DND-41 (cell line): ENCODE measurements around the gene PPEF1.
A peak's percentile ranks its signal among the peaks of the same experiment; 100 is the strongest.

ENCODE experiments used
- ATAC-seq: fragments of 200-7000 bp; cut with Tn5 transposase; 3 replicates; pipeline ENCODE4 v1.9.1; 2021; ENCODE audit warnings: low read depth; ENCODE audit not compliant: insufficient read depth
- DNase-seq: peaks from one replicate; pipeline ENCODE4 v3.0.0-alpha.2; 2020
- H2AFZ ChIP-seq: 2 replicates; pipeline ENCODE4 v1.6.0; 2012; ENCODE audit warnings: low read depth, low read length
- H3K27ac ChIP-seq: 2 replicates; pipeline ENCODE4 v1.5.1; 2012; ENCODE audit warnings: low read length, inconsistent platforms
- H3K27me3 ChIP-seq: fragments of 200-600 bp; sonication (generic); 2 replicates; pipeline ENCODE4 v1.6.0; 2012; ENCODE audit warnings: low read length, mild to moderate bottlenecking, inconsistent platforms; ENCODE audit not compliant: insufficient read depth, poor library complexity
- H3K36me3 ChIP-seq: 2 replicates; pipeline ENCODE4 v1.5.1; 2012; ENCODE audit warnings: low read length, inconsistent platforms; ENCODE audit not compliant: insufficient read depth
- H3K4me1 ChIP-seq: 2 replicates; pipeline ENCODE4 v1.5.1; 2012; ENCODE audit warnings: mild to moderate bottlenecking, low read length; ENCODE audit not compliant: insufficient read depth
- H3K4me2 ChIP-seq: 2 replicates; pipeline ENCODE4 v1.6.0; 2012; ENCODE audit warnings: mild to moderate bottlenecking, moderate library complexity, low read length, inconsistent platforms; ENCODE audit not compliant: insufficient read depth
- H3K4me3 ChIP-seq, 2 experiments: fragments of 200-600 bp in 1 of 2; shearing (Covaris generic) in 1 of 2; 2 replicates each; pipeline ENCODE4 v1.5.1; 2012 to 2016; ENCODE audit warnings: inconsistent platforms in 2 of 2, low read length in 2 of 2, mild to moderate bottlenecking in 2 of 2, low read depth in 1 of 2, moderate library complexity in 1 of 2
- H3K79me2 ChIP-seq: 2 replicates; pipeline ENCODE4 v1.6.0; 2012; ENCODE audit warnings: low read length, inconsistent platforms; ENCODE audit not compliant: insufficient read depth
- H3K9ac ChIP-seq: 2 replicates; pipeline ENCODE4 v1.6.0; 2012; ENCODE audit warnings: low read depth, mild to moderate bottlenecking, inconsistent platforms, low read length, moderate library complexity
- H3K9me3 ChIP-seq: 2 replicates; pipeline ENCODE4 v1.5.1; 2012; ENCODE audit warnings: low read length, moderate library complexity, mild to moderate bottlenecking, inconsistent platforms; ENCODE audit not compliant: insufficient read depth, severe bottlenecking
- H4K20me1 ChIP-seq: 2 replicates; pipeline ENCODE4 v1.6.0; 2012; ENCODE audit warnings: low read length; ENCODE audit not compliant: insufficient read depth
- EZH2 ChIP-seq: IDR thresholded peaks from 3 replicates; pipeline ENCODE4 v1.6.1; 2012; ENCODE audit warnings: borderline replicate concordance, low read depth, mild to moderate bottlenecking, moderate library complexity, low read length, inconsistent platforms; ENCODE audit not compliant: severe bottlenecking
- TF ChIP-seq, protein P1 (sequence below): IDR thresholded peaks from 2 replicates; pipeline ENCODE4 v1.5.1; 2012; ENCODE audit warnings: borderline replicate concordance, low read length, moderate library complexity, mild to moderate bottlenecking; ENCODE audit not compliant: poor library complexity, severe bottlenecking; ENCODE audit errors: extremely low read depth

PPEF1 gene

DNA sequence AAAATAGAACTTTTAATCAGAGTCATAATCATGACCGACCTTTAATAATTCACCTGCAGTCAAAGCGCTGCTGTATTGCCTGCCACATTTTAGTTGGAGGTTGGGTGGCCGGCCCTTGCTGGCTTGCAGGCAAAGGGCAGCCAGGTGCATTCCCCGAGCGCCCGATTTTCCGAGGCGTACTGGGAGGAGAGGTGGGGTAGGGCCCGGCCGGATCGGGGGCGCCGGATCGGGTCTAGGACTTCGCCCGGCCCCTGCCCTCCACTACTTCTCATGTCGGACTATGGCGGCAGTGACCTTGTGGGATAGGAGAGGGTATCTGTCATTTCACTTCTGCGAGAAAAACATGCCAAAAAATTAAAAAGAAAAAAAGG is 33.0 kb upstream of the PPEF1 start:
- Histone ChIP-seq H4K20me1 (no peaks in the 10 kb centered on the region), H3K4me2 (peak overlapping the region; percentile 72), H3K4me3 (peak overlapping the region; percentile 50 to 70; a peak in 3 of 4 replicates), H3K9me3 (no peaks in the 10 kb centered on the region), H2AFZ (peak overlapping the region; percentile 72), H3K27ac (peak overlapping the region; percentile 56), H3K9ac (peak overlapping the region; percentile 68), H3K79me2 (no peaks in the 10 kb centered on the region), H3K27me3 (no peaks in the 10 kb centered on the region), H3K4me1 (peaks cover 13% of the 10 kb centered on the region), H3K36me3 (no peaks in the 10 kb centered on the region)
- peak; percentile 44 for ATAC-seq
- DNase-seq: peak; percentile 26
- TF ChIP-seq EZH2: no peak
- TF ChIP-seq, protein P1, sequence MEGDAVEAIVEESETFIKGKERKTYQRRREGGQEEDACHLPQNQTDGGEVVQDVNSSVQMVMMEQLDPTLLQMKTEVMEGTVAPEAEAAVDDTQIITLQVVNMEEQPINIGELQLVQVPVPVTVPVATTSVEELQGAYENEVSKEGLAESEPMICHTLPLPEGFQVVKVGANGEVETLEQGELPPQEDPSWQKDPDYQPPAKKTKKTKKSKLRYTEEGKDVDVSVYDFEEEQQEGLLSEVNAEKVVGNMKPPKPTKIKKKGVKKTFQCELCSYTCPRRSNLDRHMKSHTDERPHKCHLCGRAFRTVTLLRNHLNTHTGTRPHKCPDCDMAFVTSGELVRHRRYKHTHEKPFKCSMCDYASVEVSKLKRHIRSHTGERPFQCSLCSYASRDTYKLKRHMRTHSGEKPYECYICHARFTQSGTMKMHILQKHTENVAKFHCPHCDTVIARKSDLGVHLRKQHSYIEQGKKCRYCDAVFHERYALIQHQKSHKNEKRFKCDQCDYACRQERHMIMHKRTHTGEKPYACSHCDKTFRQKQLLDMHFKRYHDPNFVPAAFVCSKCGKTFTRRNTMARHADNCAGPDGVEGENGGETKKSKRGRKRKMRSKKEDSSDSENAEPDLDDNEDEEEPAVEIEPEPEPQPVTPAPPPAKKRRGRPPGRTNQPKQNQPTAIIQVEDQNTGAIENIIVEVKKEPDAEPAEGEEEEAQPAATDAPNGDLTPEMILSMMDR: no peak

GRCh38 chrX:18674788-18675735 is 32.4 kb upstream of the PPEF1 start:
- no peak for TF ChIP-seq EZH2
- TF ChIP-seq, protein P1: no peak
- H3K79me2 ChIP-seq: no peaks in the 10 kb centered on the region
- peaks cover 13% of the 10 kb centered on the region for H3K4me1 ChIP-seq
- ATAC-seq (peak; percentile 79), DNase-seq (peak; percentile 75)
- H3K4me2 ChIP-seq: peak overlapping the region; percentile 72
- H3K27ac ChIP-seq: peak overlapping the region; percentile 67
- peak overlapping the region; percentile 68 for H3K9ac ChIP-seq
- H2AFZ ChIP-seq: peak overlapping the region; percentile 81
- H3K9me3 ChIP-seq: no peaks in the 10 kb centered on the region
- H4K20me1 ChIP-seq: no peaks in the 10 kb centered on the region
- peak overlapping the region; percentile 50 to 70; a peak in 3 of 4 replicates for H3K4me3 ChIP-seq
- H3K27me3 ChIP-seq: no peaks in the 10 kb centered on the region
- no peaks in the 10 kb centered on the region for H3K36me3 ChIP-seq

GRCh38 chrX:18676050-18676449 is 31.4 kb upstream of the PPEF1 start:
- TF ChIP-seq EZH2: no peak
- TF ChIP-seq, protein P1: no peak
- Histone ChIP-seq H3K9ac (no peak overlapping the region), H3K36me3 (no peaks in the 10 kb centered on the region), H4K20me1 (no peaks in the 10 kb centered on the region), H3K27ac (no peak overlapping the region), H2AFZ (no peak overlapping the region), H3K79me2 (no peaks in the 10 kb centered on the region), H3K4me3 (no peak overlapping the region), H3K4me2 (peak overlapping the region; percentile 72; the same call in 1 of the 2 replicates), H3K27me3 (no peaks in the 10 kb centered on the region), H3K9me3 (no peaks in the 10 kb centered on the region), H3K4me1 (peaks cover 13% of the 10 kb centered on the region)
- ATAC-seq (no peak), DNase-seq (no peak)
